NB4 (cell line): ENCODE results near the gene GDPD1.
"Not testable (repeated sequence)": the region's sequence is repeated elsewhere in the genome, so short reads cannot be mapped to it uniquely, and the experiment has no call there.

Experiments
- DNase-seq: peaks from one replicate; pipeline ENCODE4 v3.0.0; 2010; ENCODE audit warnings: low read depth
- H3K4me3 ChIP-seq: one replicate; pipeline ENCODE4 v1.5.1; 2011; ENCODE audit warnings: mild to moderate bottlenecking, low read depth, low read length, moderate library complexity
- CTCF ChIP-seq: IDR thresholded peaks from one replicate; pipeline ENCODE4 v1.5.1; 2012; ENCODE audit warnings: low read depth, low read length
- MAX ChIP-seq: IDR thresholded peaks from 2 replicates; pipeline ENCODE4 v1.6.1; 2011; ENCODE audit warnings: low read depth, low read length
- MYC ChIP-seq: IDR thresholded peaks from 2 replicates; pipeline ENCODE4 v1.6.1; 2011; ENCODE audit warnings: low read depth, low read length
- POLR2A ChIP-seq: IDR thresholded peaks from 2 replicates; pipeline ENCODE4 v1.6.1; 2011; ENCODE audit warnings: mild to moderate bottlenecking; ENCODE audit not compliant: insufficient read length; ENCODE audit errors: extremely low read depth

Gene GDPD1

GRCh38 chr17:59199398-59199797 lies 20.9 kb upstream of the GDPD1 start:
- DNase-seq = no peak
- no peak overlapping the region for H3K4me3 ChIP-seq
- no peak for TF ChIP-seq MYC

- no peak for DNase-seq
- TF ChIP-seq MYC = no peak
- no peak for TF ChIP-seq POLR2A
- TF ChIP-seq CTCF = no peak
- no peak for TF ChIP-seq MAX
- H3K4me3 ChIP-seq = no peak overlapping the region
Measured at GRCh38 chr17:59202320-59202719, 18.0 kb upstream of the GDPD1 start.

- DNase-seq = no peak
- H3K4me3 ChIP-seq = no peak overlapping the region
- TF ChIP-seq CTCF (no peak), POLR2A (no peak), MAX (no peak), MYC (no peak)
Measured at GRCh38 chr17:59219370-59219769, 941 bp upstream of the GDPD1 start.

GRCh38 chr17:59219992-59220327 lies 351 bp upstream of the GDPD1 start:
- no peak for DNase-seq
- TF ChIP-seq CTCF = no peak
- TF ChIP-seq POLR2A = no peak
- TF ChIP-seq MAX = no peak
- no peak for TF ChIP-seq MYC
- H3K4me3 ChIP-seq = peak overlapping the region; percentile 51

GRCh38 chr17:59221159-59221847 lies 992 bp downstream of the GDPD1 start:
- no peak for TF ChIP-seq POLR2A
- no peak for TF ChIP-seq MYC
- TF ChIP-seq MAX = no peak
- TF ChIP-seq CTCF = no peak
- peak overlapping the region; percentile 69 for H3K4me3 ChIP-seq
- no peak for DNase-seq

- H3K4me3 ChIP-seq = no peak overlapping the region
- TF ChIP-seq MYC (no peak), POLR2A (no peak), CTCF (no peak), MAX (no peak)
Measured at GRCh38 chr17:59223813-59224212, 3.5 kb downstream of the GDPD1 start.

GRCh38 chr17:59228588-59228987 lies 8.3 kb downstream of the GDPD1 start:
- not testable (repeated sequence) for DNase-seq, H3K4me3 ChIP-seq

More at GRCh38 chr17:59223813-59224212, 3.5 kb downstream of the GDPD1 start:
- no peak for DNase-seq
